Osteoblast (primary cell): Measurements from ENCODE around the gene CYP11A1. TPM values are rescaled to one million over a fixed set of nuclear protein-coding genes. Genes with fewer than 3 reads are reported as not detected.
A peak's percentile ranks its signal among the peaks of the same experiment; 100 is the strongest.

Source experiments
- DNase-seq: peaks from one replicate; pipeline ENCODE4 v3.0.0; 2011; ENCODE audit warnings: low spot score, mixed read lengths; ENCODE audit not compliant: insufficient read length; ENCODE audit errors: missing footprints
- H2AFZ ChIP-seq: 2 replicates; pipeline ENCODE4 v1.6.0; 2011; ENCODE audit warnings: mild to moderate bottlenecking, low read length
- H3K27ac ChIP-seq: 2 replicates; pipeline ENCODE4 v1.5.1; 2011; ENCODE audit warnings: mild to moderate bottlenecking, low read depth, low read length, moderate library complexity
- H3K27me3 ChIP-seq: 2 replicates; pipeline ENCODE4 v1.6.0; 2012; ENCODE audit warnings: mild to moderate bottlenecking, control low read depth, inconsistent platforms, low read length, moderate library complexity; ENCODE audit not compliant: insufficient read depth
- H3K36me3 ChIP-seq: 2 replicates; pipeline ENCODE4 v1.5.1; 2011; ENCODE audit warnings: mild to moderate bottlenecking, low read length, control low read depth, moderate library complexity; ENCODE audit not compliant: insufficient read depth
- H3K4me1 ChIP-seq: 2 replicates; pipeline ENCODE4 v1.5.1; 2011; ENCODE audit warnings: mild to moderate bottlenecking, low read length, control low read depth, moderate library complexity; ENCODE audit not compliant: insufficient read depth
- H3K4me2 ChIP-seq: 2 replicates; pipeline ENCODE4 v1.6.0; 2011; ENCODE audit warnings: mild to moderate bottlenecking, low read length; ENCODE audit not compliant: insufficient read depth
- H3K4me3 ChIP-seq: fragments of 200-600 bp; sonication (generic); 3 replicates; pipeline ENCODE4 v1.5.1; 2012; ENCODE audit warnings: mild to moderate bottlenecking, low read length, inconsistent platforms; ENCODE audit not compliant: insufficient read depth
- H3K79me2 ChIP-seq: 2 replicates; pipeline ENCODE4 v1.6.0; 2012; ENCODE audit warnings: mild to moderate bottlenecking, low read length, control low read depth, inconsistent platforms; ENCODE audit not compliant: insufficient read depth
- H3K9me3 ChIP-seq: 2 replicates; pipeline ENCODE4 v1.5.1; 2011; ENCODE audit warnings: low read depth, low read length, control low read depth
- H4K20me1 ChIP-seq: 2 replicates; pipeline ENCODE4 v1.6.0; 2012; ENCODE audit warnings: mild to moderate bottlenecking, low read length, control low read depth; ENCODE audit not compliant: insufficient read depth
- total RNA-seq: library from RNA; depleted of rRNA; stranded (reverse); fragments of >200 nt; gene quantifications from 2 replicates; pipeline ENCODE4 v1.2.3, GENCODE V29; 2012
- TF ChIP-seq, protein P1 (sequence below): IDR thresholded peaks from 2 replicates; pipeline ENCODE4 v1.5.1; 2011; ENCODE audit warnings: mild to moderate bottlenecking, low read depth, low read length, moderate library complexity; ENCODE audit errors: extremely low read depth

Gene CYP11A1
- total RNA-seq, 1 donor: 1.4 TPM

DNA sequence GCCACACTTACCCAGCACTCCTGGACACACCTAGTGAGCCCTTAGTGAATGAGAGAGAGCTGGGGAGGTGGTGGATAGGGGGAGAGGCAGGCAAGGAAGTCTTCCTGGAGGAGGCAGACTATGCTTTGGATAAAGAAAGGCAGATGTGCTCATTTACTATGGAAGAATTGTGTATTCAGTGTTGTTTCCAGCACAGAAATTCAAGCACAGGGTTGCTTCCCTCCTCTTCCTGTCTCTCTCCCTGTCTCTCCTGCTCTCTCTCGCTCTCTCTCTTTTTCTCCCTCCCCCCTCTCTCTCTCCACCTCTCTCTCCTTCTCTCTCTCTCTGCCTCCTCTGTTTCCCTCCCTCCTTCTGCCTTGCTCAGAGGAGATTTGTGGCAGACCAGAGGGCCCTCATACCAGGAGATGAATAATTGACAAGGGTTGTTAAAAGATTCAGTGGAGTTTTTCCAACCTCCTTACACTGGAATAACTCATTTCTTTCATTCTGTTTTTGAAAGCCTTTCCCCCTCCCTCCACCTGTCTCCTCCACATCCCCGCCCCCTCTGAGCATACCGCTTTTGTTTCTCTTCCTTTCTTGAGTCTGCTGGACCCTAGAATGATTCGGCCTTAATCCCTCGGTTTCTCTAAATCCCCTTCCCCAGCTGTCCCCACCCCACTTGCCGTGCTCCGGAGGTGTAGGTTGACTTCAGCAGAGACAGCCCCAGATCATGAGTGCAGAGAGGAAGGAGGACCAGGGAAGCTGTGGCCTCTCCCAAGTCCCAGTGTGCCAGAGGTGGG is 65.7 kb downstream of the CYP11A1 start:
- H3K36me3 ChIP-seq: no peaks in the 10 kb centered on the region
- no peak overlapping the region for H3K27ac ChIP-seq
- peaks cover 57% of the 10 kb centered on the region for H3K27me3 ChIP-seq
- H3K79me2 ChIP-seq: no peaks in the 10 kb centered on the region
- no peak overlapping the region for H2AFZ ChIP-seq
- H3K4me3 ChIP-seq: no peak overlapping the region
- no peaks in the 10 kb centered on the region for H3K4me1 ChIP-seq
- no peaks in the 10 kb centered on the region for H4K20me1 ChIP-seq
- DNase-seq: peak; percentile 37
- TF ChIP-seq, protein P1, sequence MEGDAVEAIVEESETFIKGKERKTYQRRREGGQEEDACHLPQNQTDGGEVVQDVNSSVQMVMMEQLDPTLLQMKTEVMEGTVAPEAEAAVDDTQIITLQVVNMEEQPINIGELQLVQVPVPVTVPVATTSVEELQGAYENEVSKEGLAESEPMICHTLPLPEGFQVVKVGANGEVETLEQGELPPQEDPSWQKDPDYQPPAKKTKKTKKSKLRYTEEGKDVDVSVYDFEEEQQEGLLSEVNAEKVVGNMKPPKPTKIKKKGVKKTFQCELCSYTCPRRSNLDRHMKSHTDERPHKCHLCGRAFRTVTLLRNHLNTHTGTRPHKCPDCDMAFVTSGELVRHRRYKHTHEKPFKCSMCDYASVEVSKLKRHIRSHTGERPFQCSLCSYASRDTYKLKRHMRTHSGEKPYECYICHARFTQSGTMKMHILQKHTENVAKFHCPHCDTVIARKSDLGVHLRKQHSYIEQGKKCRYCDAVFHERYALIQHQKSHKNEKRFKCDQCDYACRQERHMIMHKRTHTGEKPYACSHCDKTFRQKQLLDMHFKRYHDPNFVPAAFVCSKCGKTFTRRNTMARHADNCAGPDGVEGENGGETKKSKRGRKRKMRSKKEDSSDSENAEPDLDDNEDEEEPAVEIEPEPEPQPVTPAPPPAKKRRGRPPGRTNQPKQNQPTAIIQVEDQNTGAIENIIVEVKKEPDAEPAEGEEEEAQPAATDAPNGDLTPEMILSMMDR: no peak
- H3K9me3 ChIP-seq: no peaks in the 10 kb centered on the region
- H3K4me2 ChIP-seq: no peak overlapping the region

DNA sequence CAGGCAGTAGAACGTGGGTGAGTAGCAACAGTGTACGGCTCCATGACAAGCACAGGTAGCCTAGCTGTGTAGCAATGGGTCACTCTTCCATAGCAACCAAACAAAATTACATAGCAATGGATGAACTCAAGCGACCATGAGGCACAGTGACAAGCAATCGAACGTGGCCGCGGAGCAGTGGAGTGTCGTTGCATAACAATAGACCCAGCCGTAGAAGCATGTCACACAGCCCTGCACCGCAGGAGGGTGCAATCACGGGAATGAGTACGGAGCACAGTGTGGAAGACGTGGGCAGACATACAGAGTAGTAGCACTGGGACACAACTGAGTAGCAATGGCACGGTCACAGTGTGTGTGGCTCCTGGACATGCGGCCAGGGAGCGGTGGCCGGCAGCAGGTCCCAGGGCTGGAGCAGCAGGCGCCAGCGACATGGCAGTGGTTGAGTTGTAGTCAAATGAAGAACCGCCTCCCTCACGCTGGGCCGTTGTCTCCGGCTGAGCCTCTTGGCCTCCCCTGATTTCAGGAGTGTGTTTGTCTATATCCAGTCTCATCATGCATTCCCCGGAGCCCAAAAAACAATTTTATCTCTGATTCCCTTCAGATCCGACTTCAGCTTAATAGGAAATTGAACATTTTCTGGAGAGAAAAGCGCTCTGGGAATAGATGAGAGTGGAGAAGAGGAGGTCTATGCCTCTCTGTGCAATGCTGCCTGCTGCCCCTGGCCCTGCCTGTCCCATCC is 67.2 kb downstream of the CYP11A1 start:
- H3K27ac ChIP-seq: no peak overlapping the region
- H3K4me3 ChIP-seq: no peak overlapping the region
- no peaks in the 10 kb centered on the region for H4K20me1 ChIP-seq
- H3K4me1 ChIP-seq: no peaks in the 10 kb centered on the region
- H3K4me2 ChIP-seq: no peak overlapping the region
- no peak overlapping the region for H2AFZ ChIP-seq
- TF ChIP-seq, protein P1: no peak
- no peaks in the 10 kb centered on the region for H3K79me2 ChIP-seq
- H3K27me3 ChIP-seq: peaks cover 57% of the 10 kb centered on the region
- no peaks in the 10 kb centered on the region for H3K36me3 ChIP-seq
- no peaks in the 10 kb centered on the region for H3K9me3 ChIP-seq
- no peak for DNase-seq

DNA sequence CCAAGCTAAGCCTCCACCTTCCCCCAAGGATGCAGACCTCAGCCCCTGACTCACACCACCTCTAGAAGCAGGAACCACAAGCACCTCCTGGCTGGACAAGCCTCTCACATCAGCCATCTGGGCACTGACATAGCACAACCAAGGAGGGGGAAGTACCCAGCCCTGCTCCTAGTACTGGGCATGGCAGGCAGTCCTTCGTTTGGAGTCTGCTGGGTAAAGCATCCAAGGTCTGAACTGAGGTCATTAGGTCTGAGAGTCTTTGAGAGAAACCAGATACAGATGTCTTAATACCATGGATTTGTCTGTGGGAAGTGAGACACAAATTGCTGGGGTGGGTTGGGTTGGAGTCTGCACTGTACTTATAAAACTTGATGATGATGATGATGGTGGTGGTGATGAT is 69.6 kb downstream of the CYP11A1 start:
- Histone ChIP-seq H3K9me3 (no peaks in the 10 kb centered on the region), H3K79me2 (no peaks in the 10 kb centered on the region), H3K4me3 (no peak overlapping the region), H3K4me1 (no peaks in the 10 kb centered on the region), H3K27ac (no peak overlapping the region), H3K4me2 (no peak overlapping the region), H2AFZ (no peak overlapping the region), H4K20me1 (no peaks in the 10 kb centered on the region), H3K27me3 (peaks cover 63% of the 10 kb centered on the region), H3K36me3 (no peaks in the 10 kb centered on the region)
- TF ChIP-seq, protein P1: no peak
- DNase-seq: no peak

DNA sequence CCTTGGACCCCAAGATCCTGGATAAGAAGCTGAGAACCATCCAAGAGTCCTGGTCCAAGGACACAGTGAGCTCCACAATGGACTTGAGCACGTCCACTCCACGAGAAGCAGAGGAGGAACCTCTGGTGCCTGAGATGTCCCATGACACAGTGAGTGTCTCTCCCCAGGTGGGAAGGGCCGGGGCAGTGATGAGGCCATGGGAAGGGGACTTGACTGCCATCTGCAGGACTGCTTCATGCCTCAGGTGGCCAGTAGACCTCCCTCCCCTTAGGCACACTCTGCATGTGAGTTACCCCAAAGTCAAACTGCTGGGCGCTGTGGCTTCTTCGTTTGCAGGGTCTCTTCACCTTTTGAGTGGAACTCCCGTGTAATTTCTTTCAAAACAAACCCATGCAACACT is 71.6 kb downstream of the CYP11A1 start:
- TF ChIP-seq, protein P1: no peak
- peaks cover 50% of the 10 kb centered on the region for H3K27me3 ChIP-seq
- no peak for DNase-seq
- H3K4me3 ChIP-seq: no peak overlapping the region
- H3K4me2 ChIP-seq: no peak overlapping the region
- H3K27ac ChIP-seq: no peak overlapping the region
- H3K79me2 ChIP-seq: no peaks in the 10 kb centered on the region
- H3K9me3 ChIP-seq: no peaks in the 10 kb centered on the region
- H4K20me1 ChIP-seq: peaks cover 4% of the 10 kb centered on the region
- H3K36me3 ChIP-seq: no peaks in the 10 kb centered on the region
- peaks cover 3% of the 10 kb centered on the region for H3K4me1 ChIP-seq
- no peak overlapping the region for H2AFZ ChIP-seq
